Limb (tissue), 2 donors: ENCODE measurements around the gene DPYSL3.
A peak's percentile ranks its signal among the peaks of the same experiment; 100 is the strongest.
"Not testable (repeated sequence)": the region's sequence is repeated elsewhere in the genome, so short reads cannot be mapped to it uniquely, and the experiment has no call there.

Experiments used
- DNase-seq, 2 donors: peaks; one replicate each; pipeline ENCODE4 v3.0.0-alpha.2; 2016; ENCODE audit errors: extremely low spot score in 2 of 2

The DPYSL3 gene

GRCh38 chr5:147509710-147510651 is at the start of gene DPYSL3:
TSS of gene DPYSL3 (minus strand) at chr5:147510068. CDS start at chr5:147509858, 210 bp downstream.
- peak; percentile 84 for DNase-seq

- DNase-seq: peak in 1 of 2 donors; percentile 44
Measured at GRCh38 chr5:147558826-147559225, 49.0 kb upstream of the DPYSL3 start.

DNA sequence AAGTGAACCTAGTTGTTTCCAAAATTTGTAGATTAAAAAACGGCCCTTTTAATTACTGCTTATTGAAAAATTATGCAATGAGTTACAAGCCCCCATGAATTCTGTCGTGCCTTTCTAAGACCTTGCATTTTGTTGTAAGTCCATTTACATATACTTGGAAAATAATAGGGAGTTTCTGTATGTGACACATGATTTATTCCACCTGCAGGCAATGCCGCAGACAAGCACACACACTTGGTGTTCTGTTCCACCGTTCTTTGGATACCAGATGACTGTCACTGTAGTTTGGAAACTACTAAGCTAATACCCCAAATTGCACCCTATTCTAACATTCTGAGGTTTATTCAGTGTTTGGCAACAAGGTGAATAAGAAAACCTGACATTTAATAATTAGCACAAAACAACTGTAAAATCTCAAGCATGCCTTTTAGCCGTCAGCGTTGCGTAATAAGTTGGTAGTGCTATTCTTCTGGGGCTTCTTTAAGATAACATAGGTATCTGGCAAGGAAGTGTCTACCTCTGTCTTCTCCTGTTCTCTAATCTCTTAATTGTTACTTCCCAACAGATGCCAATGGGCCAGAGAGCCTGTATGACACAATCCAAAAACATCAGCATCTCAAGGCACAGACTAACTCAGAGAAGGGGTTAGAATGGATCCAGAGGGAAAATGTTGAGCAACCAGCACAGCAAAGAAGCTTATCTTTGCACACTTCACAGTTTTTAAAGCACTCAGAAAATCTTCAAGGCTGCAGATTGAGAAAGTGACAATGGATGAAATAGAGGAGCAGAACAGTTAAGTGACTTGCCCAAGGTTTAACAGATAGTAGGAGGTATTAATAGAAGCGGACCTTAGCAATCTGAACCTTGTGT is 48.2 kb upstream of the DPYSL3 start:
- DNase-seq: no peak

DNA sequence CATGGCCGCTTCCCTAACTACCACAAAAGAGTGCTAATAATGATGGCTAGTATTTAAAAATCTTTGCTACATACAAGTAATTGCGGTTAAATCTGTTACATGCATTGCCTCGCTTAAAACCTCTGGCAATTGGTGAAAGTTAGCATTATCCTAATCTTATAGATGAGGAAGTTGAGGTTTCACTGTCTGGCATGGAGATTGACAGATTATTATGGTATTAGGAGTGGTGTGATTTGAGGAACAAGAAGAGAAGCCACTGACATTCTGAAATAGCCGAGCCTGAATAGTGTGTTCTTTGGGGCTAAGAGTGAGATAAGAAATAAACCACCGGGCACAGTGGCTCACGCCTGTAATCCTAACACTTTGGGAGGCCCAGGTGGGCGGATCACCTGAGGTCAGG is 45.3 kb upstream of the DPYSL3 start:
- no peak for DNase-seq

DNA sequence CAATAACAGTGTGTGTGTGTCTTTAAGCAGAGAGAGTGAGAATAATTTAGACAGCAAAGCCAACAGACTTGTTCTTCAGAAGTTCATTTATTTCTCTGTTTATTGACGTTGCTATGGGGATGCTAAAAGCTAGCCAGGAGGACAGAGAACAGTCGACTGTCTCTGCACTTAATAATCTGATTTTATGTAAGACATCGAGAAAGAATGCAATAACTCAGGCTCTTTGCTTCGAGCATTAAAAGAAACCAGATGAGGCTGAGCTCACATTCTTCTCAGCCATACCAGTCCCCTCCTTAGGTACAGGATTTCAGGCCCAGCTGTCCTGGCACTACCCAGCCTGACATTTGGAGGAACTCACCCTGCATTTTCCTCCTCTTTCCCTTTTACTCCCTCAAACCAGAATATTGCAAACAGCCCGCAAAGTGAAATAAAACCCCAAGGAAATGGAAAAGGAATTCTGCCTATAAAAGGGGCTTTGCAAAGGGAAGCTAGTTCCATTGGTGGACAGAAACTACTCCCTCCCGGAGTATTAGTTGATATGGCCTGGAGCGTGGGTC is 44.5 kb upstream of the DPYSL3 start:
- peak; percentile 71 to 95 for DNase-seq

- DNase-seq: not testable (repeated sequence)
Measured at GRCh38 chr5:147553817-147554216, 43.9 kb upstream of the DPYSL3 start.

DNA sequence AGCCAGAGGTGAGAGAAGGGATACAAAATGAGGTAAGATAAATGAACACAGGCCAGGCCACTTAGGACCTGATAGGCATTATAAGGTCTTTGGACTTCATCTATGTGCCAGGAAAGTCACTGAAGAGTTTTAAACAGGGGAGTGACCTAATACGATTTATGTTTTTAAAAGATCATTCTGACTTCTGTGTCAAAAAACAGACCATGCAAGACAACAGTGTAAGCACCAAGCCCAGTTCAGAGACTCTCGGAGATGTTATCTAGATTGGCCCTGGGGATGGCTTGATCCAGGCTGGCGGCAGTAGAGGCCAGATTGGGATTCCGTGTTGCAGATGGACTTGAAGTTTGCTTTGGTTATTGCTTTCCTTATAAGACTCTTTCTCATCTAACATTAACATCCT is 43.0 kb upstream of the DPYSL3 start:
- no peak for DNase-seq

GRCh38 chr5:147551677-147552076 is 41.8 kb upstream of the DPYSL3 start:
- no peak for DNase-seq

GRCh38 chr5:147547730-147548129 is 37.9 kb upstream of the DPYSL3 start:
- DNase-seq: no peak

GRCh38 chr5:147544556-147544955 is 34.7 kb upstream of the DPYSL3 start:
- no peak for DNase-seq

- DNase-seq: no peak
Measured at GRCh38 chr5:147539053-147539452, 29.2 kb upstream of the DPYSL3 start.

DNA sequence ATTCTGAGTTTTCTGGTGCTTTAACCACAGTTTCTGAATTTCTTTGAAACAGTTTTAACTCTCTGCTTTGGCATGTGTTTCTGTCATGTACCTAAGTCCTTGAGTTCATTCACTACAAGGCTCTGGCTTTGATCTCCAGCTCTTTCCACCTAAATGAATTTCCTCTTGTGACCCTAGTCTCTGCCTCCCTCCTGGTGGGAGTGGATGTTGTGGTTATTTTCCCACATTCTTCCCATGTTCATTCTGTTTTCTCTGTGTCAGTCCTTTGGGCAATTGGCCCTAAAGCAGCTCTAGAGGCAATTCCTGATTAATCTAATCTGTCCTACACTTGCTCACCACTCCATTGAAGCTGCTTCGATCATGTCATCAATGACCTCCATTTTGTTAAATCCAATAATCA is 28.4 kb upstream of the DPYSL3 start:
- DNase-seq: no peak

DNA sequence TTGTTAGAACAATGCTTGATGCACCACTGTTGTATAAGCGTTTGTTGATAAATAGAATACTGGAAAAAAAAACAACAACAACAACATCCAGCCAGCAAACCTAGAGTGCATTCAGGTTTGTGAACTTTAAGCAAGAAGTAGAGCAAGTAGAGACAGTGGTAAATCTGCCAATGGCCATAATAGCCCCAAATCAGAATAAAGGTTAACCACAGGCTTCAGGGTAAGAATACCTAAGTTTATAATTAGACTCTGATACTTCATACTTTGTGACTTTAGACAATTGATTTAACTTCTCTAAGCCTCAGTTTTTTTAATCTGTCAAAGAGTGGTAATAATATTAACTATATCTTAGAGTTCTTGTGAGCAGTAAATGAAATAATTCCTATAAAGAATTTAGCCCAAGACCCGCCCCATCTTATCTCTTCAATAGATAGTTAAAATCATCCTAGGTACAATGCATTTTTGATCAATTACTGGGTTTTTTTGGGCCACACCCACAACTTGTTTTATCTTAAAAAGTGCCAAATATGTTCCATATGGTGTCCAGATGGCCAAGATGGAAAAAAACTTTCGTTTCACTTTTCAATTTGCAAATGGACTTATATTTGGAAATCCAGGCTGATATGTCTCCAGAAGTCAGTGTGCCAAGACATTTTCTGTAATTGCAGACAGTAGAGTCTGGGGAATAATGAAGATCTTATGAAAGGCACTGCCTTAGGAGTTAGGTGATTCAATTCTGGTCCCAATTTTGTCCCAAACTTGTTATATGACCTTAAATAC is 24.5 kb upstream of the DPYSL3 start:
- no peak for DNase-seq

GRCh38 chr5:147532156-147532555 is 22.3 kb upstream of the DPYSL3 start:
- no peak for DNase-seq

DNA sequence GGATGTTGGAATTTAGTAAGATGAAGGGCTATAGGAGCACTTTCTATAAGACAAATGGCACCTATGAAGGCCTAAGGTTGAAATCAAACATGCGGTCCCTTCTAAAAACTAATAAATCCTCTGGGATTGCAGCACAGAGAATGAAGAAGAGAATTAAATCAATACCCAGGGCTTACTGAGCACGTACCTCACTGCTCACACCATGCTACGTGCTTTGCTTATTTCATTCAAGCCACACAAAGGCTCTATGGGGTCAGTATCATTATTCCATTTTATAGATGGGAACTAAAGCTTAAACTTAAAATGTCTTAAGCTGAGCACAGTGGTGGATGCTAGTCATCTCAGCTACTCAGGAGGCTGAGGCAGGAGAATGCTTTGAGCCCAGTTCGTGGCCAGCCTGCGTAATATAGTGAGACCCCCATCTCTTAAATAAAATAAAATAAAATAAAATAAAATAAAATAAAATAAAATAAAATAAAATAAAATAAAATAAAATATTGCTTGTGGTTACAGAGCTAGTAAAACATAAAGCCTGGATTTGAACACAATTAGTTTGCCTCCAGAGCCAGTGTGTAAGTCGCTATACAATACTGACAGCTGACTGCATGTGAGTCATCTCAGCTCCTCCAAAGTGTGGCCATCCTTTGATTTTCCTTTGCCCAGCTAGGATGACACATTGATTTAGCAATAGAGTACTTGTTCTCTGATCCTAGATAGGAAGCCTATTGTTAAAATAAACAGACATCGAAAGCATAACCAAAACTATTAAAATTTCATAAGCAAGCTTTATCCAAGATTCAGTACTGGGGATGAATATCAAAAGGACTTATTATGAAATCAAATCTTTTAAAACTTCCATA is 20.9 kb upstream of the DPYSL3 start:
- no peak for DNase-seq

GRCh38 chr5:147523069-147523468 is 13.2 kb upstream of the DPYSL3 start:
- no peak for DNase-seq

DNA sequence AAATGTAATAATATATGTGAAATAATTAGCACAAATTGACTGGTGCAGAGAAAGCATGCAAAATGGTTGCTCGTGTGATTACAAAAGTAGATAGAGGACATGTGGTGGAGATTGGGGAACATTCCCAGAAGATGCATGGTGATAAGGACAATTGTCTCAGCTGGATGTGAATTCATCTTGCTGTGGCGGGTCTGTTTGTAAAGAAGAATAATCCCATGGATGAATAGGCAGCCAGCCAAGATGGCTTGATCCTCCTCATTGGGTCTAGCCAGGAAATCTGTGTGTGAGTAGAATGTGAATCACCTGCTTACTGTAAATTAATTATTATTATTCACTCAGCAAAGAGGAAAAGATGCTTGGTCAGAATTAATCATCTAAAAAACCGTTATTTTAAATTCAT is 12.6 kb upstream of the DPYSL3 start:
- DNase-seq: no peak

- no peak for DNase-seq
Measured at GRCh38 chr5:147520450-147520849, 10.6 kb upstream of the DPYSL3 start.

DNA sequence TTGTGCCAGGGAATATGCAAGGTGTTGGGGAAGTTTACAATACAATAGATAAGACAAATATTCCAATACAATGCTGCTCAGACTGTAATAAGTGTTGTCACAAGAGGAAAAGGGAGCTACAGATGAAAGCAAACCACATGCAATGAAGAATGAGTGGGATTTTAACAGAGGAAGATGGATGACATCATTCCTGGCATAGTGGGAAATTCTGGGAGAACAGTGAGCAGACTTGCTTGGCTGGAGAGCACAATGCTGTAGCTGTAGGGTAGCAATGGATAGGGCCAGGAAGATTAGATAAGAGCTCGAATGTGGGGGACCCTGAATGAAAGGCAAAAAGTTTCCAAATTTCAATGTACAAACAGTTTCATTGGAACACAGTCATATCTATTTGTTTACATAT is 9.5 kb upstream of the DPYSL3 start:
- no peak for DNase-seq

DNA sequence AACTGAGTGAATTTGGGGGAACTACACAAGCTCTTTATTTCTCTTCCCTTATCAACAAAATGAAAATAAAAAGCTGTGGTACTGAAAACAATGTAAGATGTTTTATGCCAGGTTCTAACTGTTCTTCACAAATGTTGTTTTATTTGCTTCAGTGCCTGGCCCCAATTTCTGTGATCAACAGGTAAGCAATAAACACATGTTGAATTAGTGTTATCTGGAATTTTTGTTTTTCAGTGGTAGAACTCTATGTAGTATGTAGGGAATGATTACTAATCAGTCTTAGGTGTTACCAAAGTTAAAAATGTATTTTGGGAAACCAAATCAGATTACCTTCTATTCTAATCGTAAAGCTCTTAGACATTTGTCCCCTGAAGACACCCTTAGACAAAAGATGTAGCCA is 7.5 kb upstream of the DPYSL3 start:
- DNase-seq: no peak
